HEK293T (cell line): Measurements from ENCODE around the gene CADM1.

Source experiments
- BHLHE40 ChIP-seq: fragments of 450-650 bp; IDR thresholded peaks from 2 replicates; pipeline ENCODE4 v1.6.1; 2016; ENCODE audit warnings: mild to moderate bottlenecking, moderate library complexity, borderline replicate concordance
- CTBP1 ChIP-seq: fragments of 450-650 bp; IDR thresholded peaks from 2 replicates; pipeline ENCODE4 v1.6.1; 2016; ENCODE audit warnings: borderline replicate concordance
- FOXM1 ChIP-seq: fragments of 450-650 bp; IDR thresholded peaks from 2 replicates; pipeline ENCODE4 v1.6.1; 2017; ENCODE audit warnings: mild to moderate bottlenecking, borderline replicate concordance
- HDGF ChIP-seq: fragments of 450-650 bp; IDR thresholded peaks from 2 replicates; pipeline ENCODE4 v1.6.1; 2017; ENCODE audit warnings: antibody characterized with exemption, borderline replicate concordance
- SP1 ChIP-seq: fragments of 450-650 bp; IDR thresholded peaks from 2 replicates; pipeline ENCODE4 v1.6.1; 2017
- SUZ12 ChIP-seq: fragments of 450-650 bp; IDR thresholded peaks from 2 replicates; pipeline ENCODE4 v1.6.1; 2016; ENCODE audit warnings: mild to moderate bottlenecking
- TARDBP ChIP-seq: fragments of 450-650 bp; IDR thresholded peaks from 2 replicates; pipeline ENCODE4 v1.6.1; 2016
- ZNF384 ChIP-seq: fragments of 450-650 bp; IDR thresholded peaks from 2 replicates; pipeline ENCODE4 v1.6.1; 2016

DNA sequence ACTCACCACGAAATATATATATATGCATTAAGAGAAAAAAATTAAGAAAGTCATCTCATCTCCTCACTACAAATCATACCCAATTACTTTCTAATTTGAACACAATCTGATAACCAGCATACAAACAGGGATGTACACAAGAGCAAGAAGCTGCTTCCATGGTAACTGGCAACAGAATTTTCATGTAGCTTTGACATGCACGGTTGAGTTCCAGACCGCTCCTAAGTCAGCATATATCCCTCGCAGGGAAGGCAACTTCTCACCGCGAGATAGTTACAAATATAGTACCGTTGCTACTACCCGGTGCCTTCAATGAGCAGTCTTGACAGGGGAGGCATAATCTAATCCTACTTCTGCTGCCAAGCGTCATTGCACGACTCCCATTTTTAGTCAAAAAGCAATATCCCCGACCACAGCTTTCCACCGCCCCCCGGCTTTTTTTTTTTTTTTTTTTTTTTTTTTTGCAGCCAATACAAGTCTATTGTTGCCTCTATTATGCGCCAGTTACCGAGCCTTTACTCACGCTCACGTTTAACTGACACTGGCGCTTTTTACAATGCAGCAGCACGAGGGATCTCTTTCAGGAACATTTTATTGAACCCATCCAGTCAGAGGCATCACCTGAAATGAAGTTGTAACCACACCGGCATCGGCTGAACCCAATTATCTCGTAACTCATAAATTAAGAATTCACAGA, 2.2 kb downstream of the CADM1 start:
- no peak for TF ChIP-seq TARDBP
- TF ChIP-seq ZNF384 = peak; percentile 64
- TF ChIP-seq BHLHE40 = no peak
- TF ChIP-seq CTBP1 = no peak
- no peak for TF ChIP-seq HDGF
- TF ChIP-seq SUZ12 = no peak
- no peak for TF ChIP-seq SP1
- no peak for TF ChIP-seq FOXM1
